BE2C (cell line): Measurements from ENCODE around the gene POC1B.

ENCODE experiments used
- DNase-seq: peaks from one replicate; pipeline ENCODE4 v3.0.0-alpha.2; 2020
- H3K27me3 ChIP-seq: fragments of 250-450 bp; sonication (Bioruptor Pico); 2 replicates; pipeline ENCODE4 v1.5.1; 2020; ENCODE audit warnings: mild to moderate bottlenecking
- H3K36me3 ChIP-seq: fragments of 250-450 bp; sonication (Bioruptor Pico); 2 replicates; pipeline ENCODE4 v1.5.1; 2020; ENCODE audit warnings: mild to moderate bottlenecking
- H3K4me1 ChIP-seq: fragments of 250-450 bp; sonication (Bioruptor Pico); 2 replicates; pipeline ENCODE4 v1.5.1; 2020
- H3K4me3 ChIP-seq: 2 replicates; pipeline ENCODE4 v1.5.1; 2011; ENCODE audit warnings: low read depth, low read length
- H3K9me3 ChIP-seq: fragments of 250-450 bp; sonication (Bioruptor Pico); 2 replicates; pipeline ENCODE4 v1.5.1; 2020
- TF ChIP-seq, protein P1 (sequence below): IDR thresholded peaks from 2 replicates; pipeline ENCODE4 v1.5.1; 2012; ENCODE audit warnings: mild to moderate bottlenecking, low read depth, low read length

The POC1B gene

DNA sequence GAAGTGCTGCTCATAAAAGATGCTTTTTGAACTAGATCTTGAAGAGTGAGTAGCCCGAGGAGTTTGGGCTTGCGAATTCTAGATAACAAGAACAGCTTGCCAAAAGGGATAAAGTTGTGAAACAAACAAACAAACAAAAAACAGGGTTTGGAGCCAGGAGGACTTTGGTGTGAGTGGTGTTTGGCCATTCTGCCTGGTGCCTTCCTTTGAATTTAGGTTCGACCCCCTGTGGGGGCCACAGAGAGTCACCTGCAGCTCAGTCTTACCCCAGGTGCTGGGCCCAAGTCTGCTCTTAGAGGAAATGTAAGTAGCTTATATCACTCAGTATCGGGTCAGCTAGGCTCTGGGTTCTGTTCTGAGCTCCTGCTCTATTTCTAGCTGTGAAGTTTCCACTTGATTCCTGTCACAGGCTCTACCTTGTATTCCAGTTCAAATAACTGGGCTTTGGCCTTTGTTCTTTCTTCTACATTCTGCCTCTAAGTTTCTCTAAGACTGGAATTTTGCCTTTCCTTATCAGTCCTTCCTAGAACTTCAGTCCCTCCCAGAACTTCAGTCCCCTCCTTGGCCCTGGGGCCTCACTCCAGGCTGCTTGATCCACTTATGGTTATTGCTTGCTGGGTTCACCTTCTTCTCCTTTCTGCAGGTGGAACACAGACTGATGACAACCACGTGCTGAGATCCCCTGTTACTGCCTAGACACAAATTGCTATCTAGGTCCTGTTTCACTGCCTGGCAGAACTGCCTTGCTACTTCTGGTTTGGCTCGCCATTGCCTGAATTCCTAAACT, 153.1 kb downstream of the POC1B start:
- Histone ChIP-seq H3K9me3 (no peaks in the 10 kb centered on the region), H3K27me3 (no peaks in the 10 kb centered on the region), H3K36me3 (no peaks in the 10 kb centered on the region), H3K4me3 (no peak overlapping the region), H3K4me1 (no peaks in the 10 kb centered on the region)
- TF ChIP-seq, protein P1, sequence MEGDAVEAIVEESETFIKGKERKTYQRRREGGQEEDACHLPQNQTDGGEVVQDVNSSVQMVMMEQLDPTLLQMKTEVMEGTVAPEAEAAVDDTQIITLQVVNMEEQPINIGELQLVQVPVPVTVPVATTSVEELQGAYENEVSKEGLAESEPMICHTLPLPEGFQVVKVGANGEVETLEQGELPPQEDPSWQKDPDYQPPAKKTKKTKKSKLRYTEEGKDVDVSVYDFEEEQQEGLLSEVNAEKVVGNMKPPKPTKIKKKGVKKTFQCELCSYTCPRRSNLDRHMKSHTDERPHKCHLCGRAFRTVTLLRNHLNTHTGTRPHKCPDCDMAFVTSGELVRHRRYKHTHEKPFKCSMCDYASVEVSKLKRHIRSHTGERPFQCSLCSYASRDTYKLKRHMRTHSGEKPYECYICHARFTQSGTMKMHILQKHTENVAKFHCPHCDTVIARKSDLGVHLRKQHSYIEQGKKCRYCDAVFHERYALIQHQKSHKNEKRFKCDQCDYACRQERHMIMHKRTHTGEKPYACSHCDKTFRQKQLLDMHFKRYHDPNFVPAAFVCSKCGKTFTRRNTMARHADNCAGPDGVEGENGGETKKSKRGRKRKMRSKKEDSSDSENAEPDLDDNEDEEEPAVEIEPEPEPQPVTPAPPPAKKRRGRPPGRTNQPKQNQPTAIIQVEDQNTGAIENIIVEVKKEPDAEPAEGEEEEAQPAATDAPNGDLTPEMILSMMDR, result no peak
- DNase-seq, result no peak

DNA sequence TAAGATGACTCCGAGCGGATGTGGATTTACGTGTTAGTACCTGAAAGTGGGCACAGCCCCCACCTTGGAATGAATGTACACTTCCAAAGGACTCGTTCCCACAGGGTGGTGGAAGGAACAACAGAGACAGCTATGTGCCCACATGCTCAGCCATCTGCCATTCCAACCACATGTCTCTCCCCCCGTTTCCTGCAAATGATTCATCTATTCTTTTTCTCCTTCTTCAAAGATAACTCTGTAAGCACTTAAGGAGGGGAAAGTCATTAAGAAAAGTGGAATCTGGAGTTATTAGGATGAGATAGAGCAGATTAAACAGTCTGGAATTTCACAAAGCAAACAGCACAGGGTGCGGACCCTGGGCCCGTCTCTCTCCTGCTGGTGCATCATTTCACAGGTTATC, 155.0 kb downstream of the POC1B start:
- Histone ChIP-seq H3K27me3 (no peaks in the 10 kb centered on the region), H3K4me1 (no peaks in the 10 kb centered on the region), H3K9me3 (no peaks in the 10 kb centered on the region), H3K4me3 (no peak overlapping the region), H3K36me3 (no peaks in the 10 kb centered on the region)
- no peak for DNase-seq
- TF ChIP-seq, protein P1, result no peak

DNA sequence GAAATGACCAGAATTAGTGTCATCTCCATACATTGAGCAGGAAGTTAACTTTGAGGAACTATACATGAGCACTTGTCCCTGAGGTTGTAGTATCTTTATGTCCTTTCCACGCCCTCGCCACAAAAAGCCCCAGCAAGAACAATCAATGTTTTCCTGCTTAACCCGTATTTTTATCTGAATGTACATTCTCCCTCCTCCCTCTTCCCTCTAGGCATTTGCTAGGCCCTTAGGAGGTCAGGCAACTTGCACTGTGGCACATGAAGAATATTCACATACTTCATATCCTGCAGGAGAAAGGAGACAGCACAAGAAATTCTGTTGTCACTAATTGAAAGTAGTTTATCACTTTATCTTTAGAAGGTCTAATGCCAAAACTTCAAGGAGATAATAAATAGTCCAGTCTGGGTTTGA, 155.4 kb downstream of the POC1B start:
- Histone ChIP-seq H3K27me3 (no peaks in the 10 kb centered on the region), H3K36me3 (no peaks in the 10 kb centered on the region), H3K4me1 (no peaks in the 10 kb centered on the region), H3K4me3 (no peak overlapping the region), H3K9me3 (no peaks in the 10 kb centered on the region)
- DNase-seq, result no peak
- TF ChIP-seq, protein P1, result no peak
